Measurements from ENCODE around the gene EXOC6.

Gene EXOC6

GRCh38 chr10:93066544-93066913, 218.2 kb downstream of the EXOC6 start:
- DNase-seq (ENCODE audit: low read depth), result no peak

- DNase-seq (ENCODE audit: low read depth), result no peak
These were observed 219.4 kb downstream of the EXOC6 start for GRCh38 chr10:93067443-93068365.

- DNase-seq (ENCODE audit: low read depth), result no peak
These were observed 220.3 kb downstream of the EXOC6 start for GRCh38 chr10:93068411-93069244.

GRCh38 chr10:93069245-93069561, 220.9 kb downstream of the EXOC6 start:
- DNase-seq (ENCODE audit: low read depth), result no peak

GRCh38 chr10:93070378-93071176, 222.3 kb downstream of the EXOC6 start:
- no peak for DNase-seq (ENCODE audit: low read depth)

GRCh38 chr10:93071177-93071472, 222.8 kb downstream of the EXOC6 start:
- DNase-seq (ENCODE audit: low read depth), result no peak

- no peak for DNase-seq (ENCODE audit: low read depth)
These were observed 223.4 kb downstream of the EXOC6 start for GRCh38 chr10:93071674-93072224.

GRCh38 chr10:93072225-93072712, 223.9 kb downstream of the EXOC6 start:
- DNase-seq (ENCODE audit: low read depth), result no peak

- DNase-seq (ENCODE audit: low read depth), result no peak
These were observed 224.6 kb downstream of the EXOC6 start for GRCh38 chr10:93072713-93073538.

GRCh38 chr10:93073539-93074146, 225.3 kb downstream of the EXOC6 start, which contains the start of gene CYP26A1:
Gene CYP26A1 (plus strand): TSS chr10:93073893. CDS start chr10:93073935, 42 bp downstream.
- DNase-seq (ENCODE audit: low read depth), result no peak

GRCh38 chr10:93074147-93074596, 225.9 kb downstream of the EXOC6 start:
- no peak for DNase-seq (ENCODE audit: low read depth)

- no peak for DNase-seq (ENCODE audit: low read depth)
These were observed 226.5 kb downstream of the EXOC6 start for GRCh38 chr10:93074597-93075368.

- DNase-seq (ENCODE audit: low read depth), result no peak
These were observed 227.3 kb downstream of the EXOC6 start for GRCh38 chr10:93075369-93076221.

- no peak for DNase-seq (ENCODE audit: low read depth)
These were observed 228.6 kb downstream of the EXOC6 start for GRCh38 chr10:93076871-93077270.

- no peak for DNase-seq (ENCODE audit: low read depth)
These were observed 229.6 kb downstream of the EXOC6 start for GRCh38 chr10:93077860-93078337.

- no peak for DNase-seq (ENCODE audit: low read depth)
These were observed 231.5 kb downstream of the EXOC6 start for GRCh38 chr10:93079663-93080349.

- peak; percentile 20 for DNase-seq (ENCODE audit: low read depth)
These were observed 232.2 kb downstream of the EXOC6 start for GRCh38 chr10:93080350-93081046.

Measured in activated gamma-delta T cell treated with anti-CD3 and anti-CD28 coated beads, Interleukin-2, amount 50 U/mL, for 16 hours (primary cell).